ENCODE measurements around the gene C12orf57. TPM values are rescaled to one million over a fixed set of nuclear protein-coding genes. Genes with fewer than 3 reads are reported as not detected.

C12orf57 gene
- total and polyA plus RNA-seq, 4 experiments from 2014 or later = 155 to 425 (median 334) TPM

- no peaks in the 10 kb centered on the region for H3K9me3 ChIP-seq (ENCODE audit: control insufficient read depth in 1 of 2, low read length in 2 of 2)
- intact Hi-C loops (cut with micrococcal nuclease) = no loop called here
- Mint-ChIP-seq H3K4me1 (peaks cover 54 to 97% (median 63%) of the 10 kb centered on the region in 4 donors), H3K4me3 (peak within 1 kb of the TSS; percentile 94 to 100 (median 98)), H3K27ac (peak within 1 kb of the TSS; percentile 89 to 99 (median 96)), H3K36me3 (peaks cover 11 to 46% of the 10 kb centered on the region in 2 donors), H3K9me3 (peaks cover 0 to 3% (median 0%) of the 10 kb centered on the region in 8 donors), H3K27me3 (peaks cover 0 to 3% of the 10 kb centered on the region in 2 donors)
- H3K4me1 ChIP-seq (ENCODE audit: insufficient read depth, low read length) = peaks cover 81% of the 10 kb centered on the region
- H3K4me3 ChIP-seq (ENCODE audit: low read length in 2 of 2) = peak within 1 kb of the TSS; percentile 81 to 82
- peak; percentile 50 to 65 (median 54) for DNase-seq
- no peaks in the 10 kb centered on the region for H3K27me3 ChIP-seq (ENCODE audit: insufficient read depth, low read length)
- H3K36me3 ChIP-seq (ENCODE audit: insufficient read depth, low read length) = peaks cover 13% of the 10 kb centered on the region
- POLR2A ChIA-PET (ENCODE audit: partially characterized antibody) = interaction anchor here (0.8 to 22.1 kb wide), 12 partner anchors 7 to 262 kb away, joined by 4 to 1807 read pairs (median 9); partner anchors contain the start of genes ATN1, C12orf57, CD4 and CDCA3
- CTCF ChIA-PET (ENCODE audit: partially characterized antibody) = interaction anchor here (2.0 to 18.5 kb wide), 3 partner anchors 9 to 78 kb away, joined by 8 to 774 read pairs (median 9); partner anchors contain the start of gene SPSB2
- H3K27ac ChIP-seq (ENCODE audit: low read depth, low read length) = peak within 1 kb of the TSS; percentile 96
Observed at GRCh38 chr12:6950811-6951540, 7.2 kb downstream of the C12orf57 start, which contains the start of gene PTPN6. Gene PTPN6, plus strand, starts transcription at chr12:6951356. Its CDS starts 157 bp downstream, at chr12:6951513.

- peaks cover 81% of the 10 kb centered on the region for H3K4me1 ChIP-seq (ENCODE audit: insufficient read depth, low read length)
Observed at GRCh38 chr12:6951551-6952120, 7.8 kb downstream of the C12orf57 start.

GRCh38 chr12:6952121-6952862, 8.5 kb downstream of the C12orf57 start:
- DNase-seq = peak in 2 of 5 donors; percentile 30 to 47
- ChIA-PET POLR2A (ENCODE audit: partially characterized antibody) (interaction anchor here (1.1 to 22.1 kb wide), 10 partner anchors 8 to 161 kb away, joined by 3 to 1807 read pairs (median 8); partner anchors contain the start of genes ATN1, C12orf57, EMG1 and PHB2), CTCF (ENCODE audit: partially characterized antibody) (interaction anchor here (2.2 to 18.5 kb wide), 3 partner anchors 8 to 80 kb away, joined by 8 to 774 read pairs (median 22); partner anchors contain the start of genes C12orf57, RNU7-1 and SPSB2)
- Mint-ChIP-seq H3K27ac (peak overlapping the region; percentile 89 to 99 (median 96)), H3K27me3 (peaks cover 0 to 3% of the 10 kb centered on the region in 2 donors), H3K9me3 (peaks cover 0 to 3% (median 0%) of the 10 kb centered on the region in 8 donors), H3K4me1 (peaks cover 58 to 97% (median 65%) of the 10 kb centered on the region in 4 donors), H3K4me3 (peak overlapping the region; percentile 94 to 100 (median 98)), H3K36me3 (peaks cover 25 to 55% of the 10 kb centered on the region in 2 donors)
- no peaks in the 10 kb centered on the region for H3K9me3 ChIP-seq (ENCODE audit: control insufficient read depth in 1 of 2, low read length in 2 of 2)
- intact Hi-C loops (cut with micrococcal nuclease) = no loop called here
- peak overlapping the region; percentile 81 to 82 for H3K4me3 ChIP-seq (ENCODE audit: low read length in 2 of 2)
- H3K27ac ChIP-seq (ENCODE audit: low read depth, low read length) = peak overlapping the region; percentile 96
- peaks cover 81% of the 10 kb centered on the region for H3K4me1 ChIP-seq (ENCODE audit: insufficient read depth, low read length)
- peaks cover 26% of the 10 kb centered on the region for H3K36me3 ChIP-seq (ENCODE audit: insufficient read depth, low read length)
- no peaks in the 10 kb centered on the region for H3K27me3 ChIP-seq (ENCODE audit: insufficient read depth, low read length)

More at GRCh38 chr12:6951551-6952120, 7.8 kb downstream of the C12orf57 start:
- Histone ChIP-seq H3K9me3 (ENCODE audit: control insufficient read depth in 1 of 2, low read length in 2 of 2) (no peaks in the 10 kb centered on the region), H3K27me3 (ENCODE audit: insufficient read depth, low read length) (no peaks in the 10 kb centered on the region), H3K27ac (ENCODE audit: low read depth, low read length) (peak overlapping the region; percentile 96), H3K4me3 (ENCODE audit: low read length in 2 of 2) (peak overlapping the region; percentile 81 to 82), H3K36me3 (ENCODE audit: insufficient read depth, low read length) (peaks cover 20% of the 10 kb centered on the region)
- H3K4me3 Mint-ChIP-seq = peak overlapping the region; percentile 94 to 100 (median 98)
- CTCF ChIA-PET (ENCODE audit: partially characterized antibody) = interaction anchor here (2.2 to 18.5 kb wide), 3 partner anchors 8 to 79 kb away, joined by 8 to 774 read pairs (median 22); partner anchors contain the start of genes C12orf57, RNU7-1 and SPSB2
- POLR2A ChIA-PET (ENCODE audit: partially characterized antibody) = interaction anchor here (0.9 to 22.1 kb wide), 14 partner anchors 8 to 262 kb away, joined by 3 to 1807 read pairs (median 8); partner anchors contain the start of genes ATN1, C12orf57, CDCA3 and EMG1
- DNase-seq = peak in 2 of 5 donors; percentile 51 to 83
- H3K9me3 Mint-ChIP-seq = peaks cover 0 to 3% (median 0%) of the 10 kb centered on the region in 8 donors
- peaks cover 18 to 52% of the 10 kb centered on the region in 2 donors for H3K36me3 Mint-ChIP-seq
- H3K27me3 Mint-ChIP-seq = peaks cover 0 to 3% of the 10 kb centered on the region in 2 donors
- peaks cover 57 to 97% (median 65%) of the 10 kb centered on the region in 4 donors for H3K4me1 Mint-ChIP-seq
- H3K27ac Mint-ChIP-seq = peak overlapping the region; percentile 89 to 99 (median 96)
- intact Hi-C loops (cut with micrococcal nuclease) = no loop called here

GRCh38 chr12:6952863-6953441, 9.1 kb downstream of the C12orf57 start:
- Histone ChIP-seq H3K4me1 (ENCODE audit: insufficient read depth, low read length) (peaks cover 81% of the 10 kb centered on the region), H3K36me3 (ENCODE audit: insufficient read depth, low read length) (peaks cover 33% of the 10 kb centered on the region), H3K27ac (ENCODE audit: low read depth, low read length) (peak overlapping the region; percentile 96), H3K9me3 (ENCODE audit: control insufficient read depth in 1 of 2, low read length in 2 of 2) (no peaks in the 10 kb centered on the region), H3K4me3 (ENCODE audit: low read length in 2 of 2) (peak overlapping the region; percentile 81 to 82), H3K27me3 (ENCODE audit: insufficient read depth, low read length) (no peaks in the 10 kb centered on the region)
- Mint-ChIP-seq H3K27ac (peak overlapping the region; percentile 89 to 98 (median 96)), H3K4me3 (peak overlapping the region; percentile 94 to 100 (median 98)), H3K9me3 (peaks cover 0 to 3% (median 0%) of the 10 kb centered on the region in 8 donors), H3K36me3 (peaks cover 25 to 60% of the 10 kb centered on the region in 2 donors), H3K4me1 (peaks cover 59 to 97% (median 65%) of the 10 kb centered on the region in 4 donors), H3K27me3 (peaks cover 0 to 3% of the 10 kb centered on the region in 2 donors)
- peak in 1 of 5 donors; percentile 42 for DNase-seq
- POLR2A ChIA-PET (ENCODE audit: partially characterized antibody) = interaction anchor here (1.1 to 22.1 kb wide), 10 partner anchors 7 to 161 kb away, joined by 3 to 1807 read pairs (median 8); partner anchors contain the start of genes ATN1, C12orf57, EMG1 and PHB2
- CTCF ChIA-PET (ENCODE audit: partially characterized antibody) = interaction anchor here (2.2 to 18.5 kb wide), 3 partner anchors 7 to 80 kb away, joined by 8 to 774 read pairs (median 22); partner anchors contain the start of genes C12orf57, RNU7-1 and SPSB2
- intact Hi-C loops (cut with micrococcal nuclease) = loop anchor here (1.0 kb wide), 1 partner anchor 8 kb away; no protein-coding TSS in a partner anchor

- peaks cover 0 to 3% of the 10 kb centered on the region in 2 donors for H3K27me3 Mint-ChIP-seq
- H3K27ac Mint-ChIP-seq = peak overlapping the region; percentile 89 to 98 (median 96)
- Histone ChIP-seq H3K4me1 (ENCODE audit: insufficient read depth, low read length) (peaks cover 81% of the 10 kb centered on the region), H3K27me3 (ENCODE audit: insufficient read depth, low read length) (no peaks in the 10 kb centered on the region), H3K9me3 (ENCODE audit: control insufficient read depth in 1 of 2, low read length in 2 of 2) (no peaks in the 10 kb centered on the region), H3K36me3 (ENCODE audit: insufficient read depth, low read length) (peaks cover 35% of the 10 kb centered on the region), H3K4me3 (ENCODE audit: low read length in 2 of 2) (peak overlapping the region; percentile 81 to 82), H3K27ac (ENCODE audit: low read depth, low read length) (peak overlapping the region; percentile 96)
- peaks cover 62 to 97% (median 66%) of the 10 kb centered on the region in 4 donors for H3K4me1 Mint-ChIP-seq
- POLR2A ChIA-PET (ENCODE audit: partially characterized antibody) = interaction anchor here (1.1 to 22.1 kb wide), 10 partner anchors 7 to 162 kb away, joined by 3 to 1807 read pairs (median 30); partner anchors contain the start of genes ATN1, C12orf57, EMG1 and PHB2
- intact Hi-C loops (cut with micrococcal nuclease) = loop anchor here (1.0 kb wide), 1 partner anchor 8 kb away; no protein-coding TSS in a partner anchor
- peak overlapping the region; percentile 94 to 100 (median 98) for H3K4me3 Mint-ChIP-seq
- CTCF ChIA-PET (ENCODE audit: partially characterized antibody) = interaction anchor here (1.3 to 18.5 kb wide), 6 partner anchors 7 to 13 kb away, joined by 3 to 774 read pairs (median 17); partner anchors contain the start of genes C12orf57, PTPN6 and RNU7-1
- peak; percentile 72 to 95 (median 78) for DNase-seq
- peaks cover 31 to 67% of the 10 kb centered on the region in 2 donors for H3K36me3 Mint-ChIP-seq
- peaks cover 0 to 2% (median 0%) of the 10 kb centered on the region in 8 donors for H3K9me3 Mint-ChIP-seq
Observed at GRCh38 chr12:6953442-6954315, 9.9 kb downstream of the C12orf57 start.

Data from CD4-positive, alpha-beta memory T cell (primary cell).